HG02610 (cell line): ENCODE data around the gene ASF1A.

Experiments
- ATAC-seq: cut with Tn5 transposase; IDR thresholded peaks from one replicate; pipeline ENCODE4 v1.9.1; 2021; ENCODE audit warnings: mild to moderate bottlenecking, moderate library complexity; ENCODE audit not compliant: unreplicated experiment

The ASF1A gene

GRCh38 chr6:118912646-118913045 lies 18.7 kb downstream of the ASF1A start:
- no peak for ATAC-seq

- ATAC-seq = no peak
Measured at GRCh38 chr6:118913161-118913560, 19.2 kb downstream of the ASF1A start.

GRCh38 chr6:118914598-118914997 lies 20.6 kb downstream of the ASF1A start:
- no peak for ATAC-seq

- no peak for ATAC-seq
Measured at GRCh38 chr6:118917546-118918328, 23.8 kb downstream of the ASF1A start.

- ATAC-seq = no peak
Measured at GRCh38 chr6:118918329-118918725, 24.4 kb downstream of the ASF1A start.

GRCh38 chr6:118921084-118921483 lies 27.1 kb downstream of the ASF1A start:
- peak; percentile 62 for ATAC-seq

- ATAC-seq = no peak
Measured at GRCh38 chr6:118923035-118923434, 29.1 kb downstream of the ASF1A start.

- no peak for ATAC-seq
Measured at GRCh38 chr6:118930680-118931079, 36.7 kb downstream of the ASF1A start.

GRCh38 chr6:118931436-118931835 lies 37.5 kb downstream of the ASF1A start:
- no peak for ATAC-seq

- ATAC-seq = no peak
Measured at GRCh38 chr6:118932421-118932820, 38.5 kb downstream of the ASF1A start.

- ATAC-seq = peak; percentile 0
Measured at GRCh38 chr6:118933855-118934460, 40.0 kb downstream of the ASF1A start.

GRCh38 chr6:118934461-118935330 lies 40.7 kb downstream of the ASF1A start, which contains the start of gene MCM9:
Gene MCM9 (minus strand): TSS chr6:118935159. CDS start chr6:118931723, 3,436 bp downstream.
- peak; percentile 98 for ATAC-seq

- peak; percentile 0 for ATAC-seq
Measured at GRCh38 chr6:118935331-118935668, 41.3 kb downstream of the ASF1A start.

- ATAC-seq = no peak
Measured at GRCh38 chr6:118935978-118936703, 42.2 kb downstream of the ASF1A start.

GRCh38 chr6:118939683-118940082 lies 45.7 kb downstream of the ASF1A start:
- no peak for ATAC-seq

GRCh38 chr6:118940770-118941169 lies 46.8 kb downstream of the ASF1A start:
- no peak for ATAC-seq

- no peak for ATAC-seq
Measured at GRCh38 chr6:118945217-118945616, 51.3 kb downstream of the ASF1A start.

- ATAC-seq = no peak
Measured at GRCh38 chr6:118952683-118953082, 58.7 kb downstream of the ASF1A start.

GRCh38 chr6:118953391-118953790 lies 59.4 kb downstream of the ASF1A start:
- ATAC-seq = no peak
